HepG2 (cell line): ENCODE results near the gene CCNL1. TPM values are rescaled to one million over a fixed set of nuclear protein-coding genes. Genes with fewer than 3 reads are reported as not detected.

Experiments
- ATAC-seq: fragments of 200-7000 bp; cut with Tn5 transposase; 3 replicates; pipeline ENCODE4 v1.9.1; 2020; ENCODE audit warnings: mild to moderate bottlenecking, moderate library complexity
- BruUV-seq: library from RNA; stranded (reverse); fragments of 400-500 nt; replicated peaks from 2 replicates; lab custom pipeline; 2021; lab: Mats Ljungman, UMichigan
- CTCF ChIA-PET: fragments of 300-600 bp; formaldehyde crosslinking; extraction: SDS; loops from one replicate; lab custom pipeline; 2021; ENCODE audit warnings: low total read pairs, inconsistent platforms, low intra/inter-chr PET ratio; lab: Yijun Ruan, JAX
- POLR2A ChIA-PET: fragments of 350-600 bp; sonication (Branson Sonifier 250); formaldehyde crosslinking; loops from one replicate; lab custom pipeline; 2020; ENCODE audit warnings: antibody characterized with exemption, inconsistent platforms; lab: Yijun Ruan, JAX
- DNase-seq: peaks from one replicate; pipeline ENCODE4 v3.0.0-alpha.2; 2015; ENCODE audit warnings: low spot score
- FAIRE-seq: peaks from 3 replicates; lab custom pipeline; 2011; peaks lifted over from hg19 to GRCh38; lab: Jason Lieb, UNC
- H2AFZ ChIP-seq: one replicate; pipeline ENCODE4 v1.6.1; 2011; ENCODE audit warnings: low read length, inconsistent platforms
- H3K27ac ChIP-seq: fragments of 300-600 bp; 3 replicates; pipeline ENCODE4 v1.8.0; 2011; ENCODE audit warnings: mixed run types, mild to moderate bottlenecking, mixed read lengths, low read length, inconsistent platforms; ENCODE audit not compliant: insufficient read depth; ENCODE audit errors: extremely low read length
- H3K27me3 ChIP-seq, 2 experiments: fragments of 200-600 bp in 1 of 2; 2 replicates in 1 of 2; 3 replicates in 1 of 2; pipeline versions ENCODE4 v1.6.0 to v1.8.0; 2011; ENCODE audit warnings: low read length in 2 of 2, mild to moderate bottlenecking in 2 of 2, moderate library complexity in 2 of 2, inconsistent platforms in 1 of 2; ENCODE audit not compliant: insufficient read depth in 2 of 2, control insufficient read depth in 1 of 2
- H3K36me3 ChIP-seq, 2 experiments: fragments of 200-600 bp in 1 of 2; replicated peaks in 1 of 2; 2 replicates in 1 of 2; 3 replicates in 1 of 2; pipeline versions ENCODE4 v1.5.1 to v1.8.0; 2011; ENCODE audit warnings: low read length in 2 of 2, inconsistent platforms in 1 of 2; ENCODE audit not compliant: insufficient read depth in 2 of 2, control insufficient read depth in 1 of 2
- H3K4me1 ChIP-seq: 2 replicates; pipeline ENCODE4 v1.5.1; 2012; ENCODE audit warnings: low read length, inconsistent platforms; ENCODE audit not compliant: insufficient read depth
- H3K4me2 ChIP-seq: 2 replicates; pipeline ENCODE4 v1.6.0; 2011; ENCODE audit warnings: low read depth, low read length, inconsistent platforms
- H3K4me3 ChIP-seq, 3 experiments: fragments of 200-600 bp in 1 of 3; sonication (generic), shearing (Covaris generic) in 1 of 3; replicated peaks in 1 of 3; 2 replicates each; pipeline ENCODE4 v1.5.1; 2011 to 2016; ENCODE audit warnings: low read length in 3 of 3, inconsistent platforms in 2 of 3, low read depth in 2 of 3, mild to moderate bottlenecking in 2 of 3, control low read depth in 1 of 3, mixed read lengths in 1 of 3; ENCODE audit not compliant: insufficient read depth in 1 of 3
- H3K79me2 ChIP-seq: one replicate; pipeline ENCODE4 v1.6.1; 2011; ENCODE audit warnings: low read length, inconsistent platforms; ENCODE audit not compliant: insufficient read depth
- H3K9ac ChIP-seq: 2 replicates; pipeline ENCODE4 v1.6.0; 2011; ENCODE audit warnings: mild to moderate bottlenecking, low read depth, low read length, inconsistent platforms; ENCODE audit not compliant: insufficient read depth
- H3K9me3 ChIP-seq: 2 replicates; pipeline ENCODE4 v1.5.1; 2012; ENCODE audit warnings: mild to moderate bottlenecking, low read length
- H4K20me1 ChIP-seq: 2 replicates; pipeline ENCODE4 v1.6.0; 2011; ENCODE audit warnings: inconsistent platforms, mild to moderate bottlenecking, low read length, moderate library complexity; ENCODE audit not compliant: insufficient read depth
- ETV5 ChIP-seq: IDR thresholded peaks from 2 replicates; pipeline ENCODE4 v1.6.1; 2018; ENCODE audit warnings: missing biosample characterization, missing genetic modification reagents, inconsistent platforms, borderline replicate concordance
- FOXK1 ChIP-seq: sonication (generic); formaldehyde crosslinking; IDR thresholded peaks from 2 replicates; pipeline ENCODE4 v1.4.0; 2020; ENCODE audit warnings: low read depth, missing genetic modification reagents, borderline replicate concordance
- JUNB ChIP-seq: sonication (generic); formaldehyde crosslinking; IDR thresholded peaks from 2 replicates; pipeline ENCODE4 v1.8.0; 2022; ENCODE audit warnings: missing genetic modification reagents, mild to moderate bottlenecking, borderline replicate concordance
- NFAT5 ChIP-seq: sonication (generic); formaldehyde crosslinking; IDR thresholded peaks from 2 replicates; pipeline ENCODE4 v1.4.0; 2020; ENCODE audit warnings: missing genetic modification reagents
- RELA ChIP-seq: sonication (generic); formaldehyde crosslinking; IDR thresholded peaks from 2 replicates; pipeline ENCODE4 v1.4.0; 2020; ENCODE audit warnings: missing genetic modification reagents
- RXRA ChIP-seq: sonication (generic); formaldehyde crosslinking; IDR thresholded peaks from 2 replicates; pipeline ENCODE4 v1.5.1; 2020; ENCODE audit warnings: missing genetic modification reagents
- SALL1 ChIP-seq: sonication (generic); formaldehyde crosslinking; IDR thresholded peaks from 2 replicates; pipeline ENCODE4 v1.8.0; 2022; ENCODE audit warnings: mild to moderate bottlenecking, missing genetic modification reagents
- SIX4 ChIP-seq: sonication (generic); formaldehyde crosslinking; IDR thresholded peaks from 2 replicates; pipeline ENCODE4 v1.4.0; 2020; ENCODE audit warnings: missing genetic modification reagents
- ZNF614 ChIP-seq: IDR thresholded peaks from 2 replicates; pipeline ENCODE4 v1.6.1; 2018; ENCODE audit warnings: missing biosample characterization, missing genetic modification reagents, inconsistent platforms, borderline replicate concordance
- ZNF7 ChIP-seq: IDR thresholded peaks from 2 replicates; pipeline ENCODE4 v1.6.1; 2016; ENCODE audit warnings: missing biosample characterization, missing genetic modification reagents
- WGBS: methylation state at CpG from one replicate; pipeline ENCODE4 v1.1.6; 2017; ENCODE audit warnings: low lambda C conversion rate; 5-methylcytosine and 5-hydroxymethylcytosine counted together
- in situ Hi-C: cut with HindIII; loops from 2 replicates; pipeline ENCODE4 v1.10.0; 2017; ENCODE audit warnings: low pct_unique_long_range_greater_than_20kb; ENCODE audit not compliant: extremely low pct_ligation_motif_present
- intact Hi-C: fragments of 100-400 bp; cut with micrococcal nuclease; formaldehyde crosslinking; loops from one replicate; pipeline ENCODE4 v1.10.0; 2022; ENCODE audit not compliant: unreplicated experiment
- polyA plus RNA-seq, 8 experiments: library from polyadenylated mRNA; depleted of rRNA in 3 of 8; stranded (reverse) in 7 of 8; unstranded in 1 of 8; fragments of >200 nt; fragmentation: Illumina TruSeq in 4 of 8; extraction: Trizol in 4 of 8; gene quantifications; 2 replicates each; pipeline versions ENCODE4 v1.2.1 to v1.2.3, GENCODE V29; 2011 to 2016; ENCODE audit warnings: low read depth in 4 of 8, missing spikeins in 1 of 8, mixed read lengths in 1 of 8; ENCODE audit not compliant: insufficient read depth in 1 of 8
- total RNA-seq, 5 experiments: library from RNA; depleted of rRNA; stranded (reverse); fragments of >200 nt; fragmentation: Illumina TruSeq; extraction: Trizol; gene quantifications; 2 replicates each; pipeline ENCODE4 v1.2.3, GENCODE V29; 2016; ENCODE audit warnings: low read depth in 1 of 5

CCNL1 gene
- total and polyA plus RNA-seq, 2 of the 13 experiments (the other 11 are each of a cell fraction or from before 2014, with no cell fraction given): 151 to 303 TPM

GRCh38 chr3:157167371-157168042 is 7.6 kb upstream of the CCNL1 start (continued):
- no peak for TF ChIP-seq NFAT5 (CRISPR knock-in tag)
- TF ChIP-seq JUNB (CRISPR knock-in tag): no peak
- TF ChIP-seq ZNF614: no peak
- TF ChIP-seq RXRA: no peak
- no peak for TF ChIP-seq ETV5 (CRISPR knock-in tag)
- TF ChIP-seq FOXK1 (CRISPR knock-in tag): no peak
- TF ChIP-seq RELA (CRISPR knock-in tag): no peak
- TF ChIP-seq SALL1 (CRISPR knock-in tag): no peak

DNA sequence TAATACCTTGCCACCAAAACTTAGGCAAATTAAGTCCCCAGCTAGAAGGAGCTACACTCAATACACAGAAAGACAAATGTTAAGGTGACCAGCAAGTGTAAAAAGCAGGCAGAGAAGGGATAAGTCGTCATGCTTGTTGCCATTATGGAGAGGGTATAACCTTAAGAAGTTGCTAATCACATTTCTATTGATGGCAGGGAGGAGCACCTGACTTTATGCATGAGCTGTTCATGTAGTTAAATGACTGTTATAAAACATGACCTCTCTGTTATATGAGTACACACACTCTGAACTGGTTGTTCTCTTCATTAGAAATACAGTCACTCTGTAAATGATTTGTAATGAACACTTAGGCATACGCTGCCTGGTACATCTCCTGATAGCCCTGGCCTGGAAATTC is 6.6 kb upstream of the CCNL1 start:
- Histone ChIP-seq H3K79me2 (no peaks in the 10 kb centered on the region), H4K20me1 (no peaks in the 10 kb centered on the region), H3K27me3 (no peaks in the 10 kb centered on the region), H3K4me1 (peaks cover 39% of the 10 kb centered on the region), H3K36me3 (no peaks in the 10 kb centered on the region), H3K27ac (no peak overlapping the region), H3K9me3 (no peaks in the 10 kb centered on the region), H3K9ac (no peak overlapping the region), H2AFZ (no peak overlapping the region), H3K4me3 (no peak overlapping the region), H3K4me2 (no peak overlapping the region)
- ATAC-seq (peak; percentile 24; the same call in 1 of the 3 replicates), DNase-seq (no peak), FAIRE-seq (no peak)
- ChIA-PET POLR2A (interaction anchor here (8.5 kb wide), 1 partner anchor 8 kb away, joined by 484 read pairs; no protein-coding TSS in a partner anchor), CTCF (no interaction called here)
- in situ Hi-C loops: no loop called here
- WGBS: 9% methylated on average over 2 of the region's 2 CpGs
- TF ChIP-seq SIX4 (CRISPR knock-in tag) (no peak), ZNF7 (0 out of 2 replicates have a peak, but pooled peaks have one; percentile 18)
- no TSS peak for BruUV-seq
- intact Hi-C loops: no loop called here
